Inferior parietal cortex (tissue), 1 donor: ENCODE measurements around the gene HDAC8.

Experiments used
- DNase-seq: peaks from one replicate; pipeline ENCODE4 v3.0.0-alpha.2; 2016; ENCODE audit errors: extremely low spot score

The HDAC8 gene

DNA sequence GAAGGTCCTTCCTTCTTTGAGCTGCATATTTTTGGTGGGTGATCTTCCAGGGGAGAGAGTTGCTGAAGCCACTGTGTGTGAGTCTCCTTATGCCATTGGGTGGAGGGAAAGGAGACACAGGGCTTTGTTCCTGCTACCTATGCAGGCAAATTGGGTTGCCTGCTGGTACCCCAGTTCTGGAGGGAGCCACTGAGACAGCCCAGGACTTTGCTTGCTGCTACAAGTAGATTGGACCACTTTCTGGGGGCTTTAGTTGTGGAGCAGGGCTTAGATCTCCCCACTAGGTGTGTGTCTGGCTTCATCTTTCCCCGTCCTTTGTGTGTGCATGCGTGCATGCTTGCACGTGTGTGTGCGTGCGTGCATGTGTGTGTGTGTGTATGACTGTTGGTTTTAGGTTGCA is 276.9 kb downstream of the HDAC8 start:
- no peak for DNase-seq

- no peak for DNase-seq
Measured at GRCh38 chrX:72294497-72294896, 278.1 kb downstream of the HDAC8 start.

GRCh38 chrX:72282302-72282701 is 290.3 kb downstream of the HDAC8 start:
- no peak for DNase-seq

- DNase-seq: no peak
Measured at GRCh38 chrX:72280321-72280845, 292.3 kb downstream of the HDAC8 start.
